ENCODE results near the gene NINL. TPM values are rescaled to one million over a fixed set of nuclear protein-coding genes. Genes with fewer than 3 reads are reported as not detected.
A peak's percentile ranks its signal among the peaks of the same experiment; 100 is the strongest.

NINL gene
- total and polyA plus RNA-seq, 2 of the 4 experiments (the other 2 are of a cell fraction), result 3.0 to 10.4 TPM

- ChIA-PET POLR2A (ENCODE audit: unreplicated experiment) (no interaction called here), CTCF (no interaction called here)
- H4K8ac ChIP-seq (ENCODE audit: low read depth in 2 of 2, low read length in 2 of 2), result no peak overlapping the region
- no peak overlapping the region for H4K5ac ChIP-seq (ENCODE audit: low read depth, low read length)
- TF ChIP-seq RCOR1 (IDR thresholded peaks at IDR 0.05; ENCODE audit: insufficient replicate concordance, low read length) (no peak), RFX5 (IDR thresholded peaks at IDR 0.05; ENCODE audit: low read depth, low read length) (no peak), MAZ (IDR thresholded peaks at IDR 0.05; ENCODE audit: borderline replicate concordance, low read depth, low read length) (no peak), SMC3 (IDR thresholded peaks at IDR 0.05; ENCODE audit: low read depth, low read length) (no peak), MXI1 (IDR thresholded peaks at IDR 0.05; ENCODE audit: borderline replicate concordance, low read depth, low read length) (no peak), CEBPB (IDR thresholded peaks at IDR 0.05; ENCODE audit: low read depth, low read length) (no peak), RAD21 (IDR thresholded peaks at IDR 0.05; ENCODE audit: low read length) (no peak), USF2 (IDR thresholded peaks at IDR 0.05; ENCODE audit: low read depth, low read length) (no peak), POLR2A (IDR thresholded peaks at IDR 0.05; ENCODE audit: low read depth, low read length) (no peak), BHLHE40 (IDR thresholded peaks at IDR 0.05; ENCODE audit: low read depth, low read length) (no peak), CHD1 (IDR thresholded peaks at IDR 0.05; ENCODE audit: low read depth, low read length) (no peak)
- H3K18ac ChIP-seq (ENCODE audit: low read depth, low read length), result no peak overlapping the region
- ATAC-seq (ENCODE audit: low read depth) (0 out of 2 replicates have a peak, but pooled peaks have one; percentile 17), DNase-seq (no peak)
- H3K36me3 ChIP-seq (ENCODE audit: control insufficient read depth, insufficient read depth, low read length), result peaks cover 2% of the 10 kb centered on the region; the same call in 1 of the 2 replicates
- H4K20me1 ChIP-seq (ENCODE audit: insufficient read depth, low read length), result peaks cover 15% of the 10 kb centered on the region
- no peak overlapping the region; the same call in 1 of the 2 replicates for H3K23ac ChIP-seq (ENCODE audit: low read depth, low read length)
- no peak overlapping the region for H2BK120ac ChIP-seq (ENCODE audit: low read depth, low read length)
- H3K56ac ChIP-seq (ENCODE audit: extremely low read depth, insufficient read depth, low read length), result no peak overlapping the region
- H3K27me3 ChIP-seq (ENCODE audit: control insufficient read depth, insufficient read depth, low read length), result no peaks in the 10 kb centered on the region
- H2BK20ac ChIP-seq (ENCODE audit: low read depth, low read length), result no peak overlapping the region
- H2AK9ac ChIP-seq (replicated peaks; ENCODE audit: low read depth, low read length, poor library complexity), result no peak overlapping the region
- no peak overlapping the region for H4K91ac ChIP-seq (ENCODE audit: insufficient read depth, low read depth, low read length)
- no peaks in the 10 kb centered on the region for H3K4me1 ChIP-seq (ENCODE audit: control insufficient read depth, insufficient read depth, low read length)
- H2AFZ ChIP-seq (replicated peaks; ENCODE audit: low read length, poor library complexity), result no peak overlapping the region
- H3K4ac ChIP-seq (ENCODE audit: low read depth, low read length), result no peak overlapping the region
- no peak overlapping the region for H3K4me3 ChIP-seq (ENCODE audit: insufficient read depth, low read depth, low read length)
- no peak overlapping the region for H3K14ac ChIP-seq (replicated peaks; ENCODE audit: low read depth, low read length)
- dilution Hi-C loops (cut with HindIII; ENCODE audit: low sequenced_read_pairs, unreplicated experiment), result no loop called here
- intact Hi-C loops (cut with micrococcal nuclease), result no loop called here
- in situ Hi-C loops (cut with MboI; ENCODE audit: low sequenced_read_pairs), result no loop called here
- H3K9ac ChIP-seq (ENCODE audit: low read depth, low read length), result no peak overlapping the region
- no peak overlapping the region for H2BK15ac ChIP-seq (ENCODE audit: low read depth, low read length)
- peaks cover 12 to 29% of the 10 kb centered on the region in 2 experiments; a peak in 3 of 4 replicates for H3K79me1 ChIP-seq (ENCODE audit: low read depth in 1 of 2, low read length in 2 of 2)
- H2BK5ac ChIP-seq (ENCODE audit: low read depth, low read length, poor library complexity, severe bottlenecking), result no peak overlapping the region
- no peaks in the 10 kb centered on the region for H3K9me1 ChIP-seq (ENCODE audit: insufficient read depth, low read length)
- H2AK5ac ChIP-seq (ENCODE audit: low read depth, low read length), result no peak overlapping the region
- WGBS, 2 experiments (ENCODE audit: extremely low coverage in 2 of 2, insufficient read length in 1 of 2), result 94% methylated on average over 3 of the region's 6 CpGs; no CpG with 5 or more reads in 1 of the 2 experiments
- H3K27ac ChIP-seq (ENCODE audit: insufficient read depth, low read length), result no peak overlapping the region
- no TSS peak for BruUV-seq (replicated peaks)
- H3K4me2 ChIP-seq (ENCODE audit: low read depth, low read length), result no peak overlapping the region
- peaks cover 2% of the 10 kb centered on the region; the same call in 1 of the 2 replicates for H3K9me3 ChIP-seq (ENCODE audit: control insufficient read depth, insufficient read depth, low read length)
Measured at GRCh38 chr20:25565578-25566157, 19.7 kb downstream of the NINL start.
